ENCODE results near the gene ATP2B2. TPM values are rescaled to one million over a fixed set of nuclear protein-coding genes. Genes with fewer than 3 reads are reported as not detected.

ATP2B2 gene
- total RNA-seq, 1 donor from 2014 or later: not detected

- no peak for DNase-seq (ENCODE audit: low spot score in 2 of 2, unreplicated experiment in 2 of 2)
- Mint-ChIP-seq H3K9me3 (no peaks in the 10 kb centered on the region), H3K36me3 (no peaks in the 10 kb centered on the region), H3K4me3 (no peak overlapping the region), H3K27me3 (ENCODE audit: low read depth) (peaks cover 39% of the 10 kb centered on the region), H3K27ac (no peak overlapping the region), H3K4me1 (no peaks in the 10 kb centered on the region)
- TF ChIP-seq, protein P1, sequence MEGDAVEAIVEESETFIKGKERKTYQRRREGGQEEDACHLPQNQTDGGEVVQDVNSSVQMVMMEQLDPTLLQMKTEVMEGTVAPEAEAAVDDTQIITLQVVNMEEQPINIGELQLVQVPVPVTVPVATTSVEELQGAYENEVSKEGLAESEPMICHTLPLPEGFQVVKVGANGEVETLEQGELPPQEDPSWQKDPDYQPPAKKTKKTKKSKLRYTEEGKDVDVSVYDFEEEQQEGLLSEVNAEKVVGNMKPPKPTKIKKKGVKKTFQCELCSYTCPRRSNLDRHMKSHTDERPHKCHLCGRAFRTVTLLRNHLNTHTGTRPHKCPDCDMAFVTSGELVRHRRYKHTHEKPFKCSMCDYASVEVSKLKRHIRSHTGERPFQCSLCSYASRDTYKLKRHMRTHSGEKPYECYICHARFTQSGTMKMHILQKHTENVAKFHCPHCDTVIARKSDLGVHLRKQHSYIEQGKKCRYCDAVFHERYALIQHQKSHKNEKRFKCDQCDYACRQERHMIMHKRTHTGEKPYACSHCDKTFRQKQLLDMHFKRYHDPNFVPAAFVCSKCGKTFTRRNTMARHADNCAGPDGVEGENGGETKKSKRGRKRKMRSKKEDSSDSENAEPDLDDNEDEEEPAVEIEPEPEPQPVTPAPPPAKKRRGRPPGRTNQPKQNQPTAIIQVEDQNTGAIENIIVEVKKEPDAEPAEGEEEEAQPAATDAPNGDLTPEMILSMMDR (IDR thresholded peaks at IDR 0.05; ENCODE audit: unreplicated experiment): no peak
Observed at GRCh38 chr3:10456981-10457380, 48.4 kb downstream of the ATP2B2 start.

- Mint-ChIP-seq H3K4me1 (no peaks in the 10 kb centered on the region), H3K27ac (no peak overlapping the region), H3K4me3 (no peak overlapping the region), H3K9me3 (no peaks in the 10 kb centered on the region), H3K27me3 (ENCODE audit: low read depth) (peaks cover 50% of the 10 kb centered on the region), H3K36me3 (no peaks in the 10 kb centered on the region)
- TF ChIP-seq, protein P1 (IDR thresholded peaks at IDR 0.05; ENCODE audit: unreplicated experiment): no peak
- DNase-seq (ENCODE audit: low spot score in 2 of 2, unreplicated experiment in 2 of 2): no peak
Observed at GRCh38 chr3:10455545-10455914, 49.9 kb downstream of the ATP2B2 start.

GRCh38 chr3:10454907-10455544 is 50.4 kb downstream of the ATP2B2 start:
- H3K4me1 Mint-ChIP-seq: no peaks in the 10 kb centered on the region
- no peaks in the 10 kb centered on the region for H3K36me3 Mint-ChIP-seq
- H3K9me3 Mint-ChIP-seq: no peaks in the 10 kb centered on the region
- peaks cover 55% of the 10 kb centered on the region for H3K27me3 Mint-ChIP-seq (ENCODE audit: low read depth)
- H3K27ac Mint-ChIP-seq: no peak overlapping the region
- no peak overlapping the region for H3K4me3 Mint-ChIP-seq
- no peak for DNase-seq (ENCODE audit: low spot score in 2 of 2, unreplicated experiment in 2 of 2)
- TF ChIP-seq, protein P1 (IDR thresholded peaks at IDR 0.05; ENCODE audit: unreplicated experiment): no peak

DNA sequence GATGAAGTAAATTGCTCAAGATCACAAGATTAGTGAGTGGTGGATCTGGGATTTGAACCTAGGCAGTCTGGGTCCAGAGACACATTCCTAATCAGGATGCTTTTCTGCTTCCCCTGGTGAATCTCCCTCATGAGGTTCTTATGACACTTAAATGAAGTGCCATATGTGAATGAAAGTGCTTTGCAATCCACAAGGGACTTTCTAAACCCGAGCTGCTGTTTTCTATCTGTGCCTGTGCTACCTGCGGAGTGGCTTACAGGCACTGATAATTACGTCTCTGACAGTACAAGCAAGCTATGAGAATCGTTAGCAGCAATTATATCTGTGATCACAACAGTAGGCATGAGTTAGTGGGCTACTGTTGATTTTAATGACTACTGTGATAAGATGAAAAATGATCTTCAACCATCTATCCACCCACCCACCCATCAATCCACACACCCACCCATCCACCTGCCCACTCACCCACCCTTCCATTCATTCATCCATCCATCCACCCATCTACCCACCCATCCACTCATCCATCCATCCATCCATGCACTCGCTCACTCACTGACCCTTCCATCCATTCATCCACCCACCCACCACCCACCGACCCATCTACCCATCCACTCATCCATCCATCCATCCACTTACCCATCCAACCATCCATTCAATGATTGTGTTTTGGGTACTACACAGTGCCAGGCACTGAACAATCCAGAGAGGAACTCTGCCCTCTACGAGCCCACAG is 51.8 kb downstream of the ATP2B2 start:
- Mint-ChIP-seq H3K4me1 (no peaks in the 10 kb centered on the region), H3K27ac (no peak overlapping the region), H3K36me3 (no peaks in the 10 kb centered on the region), H3K27me3 (ENCODE audit: low read depth) (peaks cover 59% of the 10 kb centered on the region), H3K9me3 (no peaks in the 10 kb centered on the region), H3K4me3 (no peak overlapping the region)
- TF ChIP-seq, protein P1 (IDR thresholded peaks at IDR 0.05; ENCODE audit: unreplicated experiment): no peak
- DNase-seq (ENCODE audit: low spot score in 2 of 2, unreplicated experiment in 2 of 2): no peak

- no peak overlapping the region for H3K27ac Mint-ChIP-seq
- H3K9me3 Mint-ChIP-seq: no peaks in the 10 kb centered on the region
- no peaks in the 10 kb centered on the region for H3K36me3 Mint-ChIP-seq
- DNase-seq (ENCODE audit: low spot score in 2 of 2, unreplicated experiment in 2 of 2): no peak
- TF ChIP-seq, protein P1 (IDR thresholded peaks at IDR 0.05; ENCODE audit: unreplicated experiment): no peak
- no peaks in the 10 kb centered on the region for H3K4me1 Mint-ChIP-seq
- no peak overlapping the region for H3K4me3 Mint-ChIP-seq
- H3K27me3 Mint-ChIP-seq (ENCODE audit: low read depth): peaks cover 72% of the 10 kb centered on the region
Observed at GRCh38 chr3:10450494-10451440, 54.6 kb downstream of the ATP2B2 start.
